NCI-H1694 (cell line): ENCODE data around the gene DDAH1.

Experiments
- DNase-seq: peaks from one replicate; lab custom pipeline; 2025; lab: John Stamatoyannopoulos, UW

Gene DDAH1

DNA sequence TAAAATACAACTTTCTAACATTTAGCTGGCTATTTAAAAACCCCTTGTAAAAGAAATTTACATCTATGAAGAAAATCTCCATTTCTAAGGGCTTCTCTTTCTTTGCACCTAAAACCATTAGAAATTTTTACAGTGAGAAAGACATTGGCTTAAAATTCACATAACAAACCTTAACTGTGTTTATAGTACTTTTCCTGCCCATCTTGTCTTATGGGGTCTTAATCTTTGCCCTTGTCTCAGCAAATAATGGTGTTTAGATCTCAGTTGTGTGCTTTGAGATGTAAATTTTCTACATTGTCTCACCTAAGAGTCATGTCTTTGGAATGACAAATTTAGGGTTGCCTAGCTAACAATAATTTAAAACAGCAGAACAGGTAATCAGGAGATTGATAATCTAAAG, 71.5 kb downstream of the DDAH1 start:
- no peak for DNase-seq

GRCh38 chr1:85388416-85388815, 76.5 kb downstream of the DDAH1 start:
- DNase-seq: no peak

DNA sequence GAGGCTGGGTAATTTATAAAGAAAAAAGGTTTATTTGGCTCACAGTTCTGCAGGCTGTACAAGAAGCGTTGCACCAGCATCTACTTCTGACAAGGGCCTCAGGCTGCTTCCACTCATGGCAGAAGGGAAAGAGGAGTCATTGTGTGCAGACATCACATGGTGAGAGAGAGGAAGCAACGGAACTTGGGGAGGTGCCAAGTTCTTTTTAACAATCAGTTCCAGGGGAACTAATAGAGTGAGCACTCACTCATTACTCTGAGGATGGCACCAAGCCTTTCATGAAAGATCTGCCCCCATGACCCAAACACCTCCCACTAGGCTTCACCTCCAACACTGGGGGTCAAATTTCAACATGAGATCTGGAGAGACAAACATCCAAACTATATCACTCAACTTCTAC, 77.2 kb downstream of the DDAH1 start:
- DNase-seq: no peak

DNA sequence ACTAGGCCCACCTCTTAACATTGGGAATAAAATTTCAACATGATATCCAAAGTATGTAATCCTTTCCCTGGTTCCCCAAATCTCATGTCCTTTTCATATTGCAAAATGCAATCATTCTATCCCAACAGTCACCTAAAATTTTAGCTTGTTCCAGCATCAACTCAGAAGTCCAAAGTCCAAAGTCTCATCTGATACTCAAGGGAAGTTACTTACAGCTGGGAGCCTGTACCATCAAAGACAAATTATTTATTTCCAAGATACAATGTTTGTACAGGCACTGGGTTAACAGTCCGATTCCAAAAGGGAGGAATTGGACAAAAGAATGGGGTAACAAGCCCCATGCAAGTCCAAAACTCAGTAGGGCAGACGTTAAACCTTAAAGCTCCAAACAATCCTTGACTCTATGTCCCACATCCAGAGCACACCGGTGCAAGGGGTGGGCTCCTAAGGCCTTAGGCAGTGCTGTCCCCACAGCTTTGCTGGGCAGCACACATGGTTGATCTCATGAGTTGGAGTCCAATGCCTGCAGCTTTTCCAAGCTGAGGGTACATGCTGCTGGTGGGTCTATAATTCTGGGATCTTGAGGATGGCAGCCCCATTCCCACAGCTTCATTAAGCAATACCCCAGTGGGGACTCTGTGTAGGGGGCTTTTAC, 78.8 kb downstream of the DDAH1 start:
- no peak for DNase-seq

GRCh38 chr1:85379203-85380136, 85.5 kb downstream of the DDAH1 start:
- no peak for DNase-seq

DNA sequence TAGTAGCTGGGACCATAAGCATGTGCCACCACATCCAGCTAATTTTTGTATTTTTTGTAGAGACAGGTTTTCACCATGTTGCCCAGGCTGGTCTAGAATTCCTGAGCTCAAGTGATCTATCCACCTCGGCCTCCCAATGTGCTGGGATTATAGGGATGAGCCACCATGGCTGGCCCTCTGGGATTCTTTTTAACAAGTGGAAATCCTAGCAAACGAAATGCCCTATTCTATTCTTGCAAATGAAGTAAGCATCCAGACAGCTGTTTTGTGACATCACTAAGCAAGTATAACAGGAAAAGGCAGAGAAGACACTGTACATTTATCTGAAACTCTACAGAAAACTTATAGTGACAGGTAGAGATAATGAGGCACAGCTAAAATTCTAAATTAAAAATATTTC, 86.4 kb downstream of the DDAH1 start:
- DNase-seq: no peak

DNA sequence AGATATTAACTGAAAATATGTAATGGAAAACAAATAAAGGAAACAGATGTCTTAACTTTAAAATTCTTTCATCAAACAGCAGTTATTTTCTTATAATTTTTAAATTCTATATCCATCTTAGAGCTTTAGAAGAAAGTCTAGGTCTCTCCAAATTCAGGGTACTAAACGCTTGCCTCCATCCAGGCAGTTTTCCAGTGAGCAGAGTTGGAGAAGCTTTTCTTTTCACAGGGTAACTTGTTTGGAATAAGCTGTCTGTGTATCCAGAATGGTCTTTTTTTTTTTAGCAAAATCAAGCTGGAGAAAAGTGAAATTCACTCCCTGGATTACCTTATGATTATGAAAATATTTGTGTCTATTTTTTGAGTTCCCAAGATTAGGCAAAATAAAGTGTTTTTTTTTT, 88.6 kb downstream of the DDAH1 start:
- DNase-seq: no peak

DNA sequence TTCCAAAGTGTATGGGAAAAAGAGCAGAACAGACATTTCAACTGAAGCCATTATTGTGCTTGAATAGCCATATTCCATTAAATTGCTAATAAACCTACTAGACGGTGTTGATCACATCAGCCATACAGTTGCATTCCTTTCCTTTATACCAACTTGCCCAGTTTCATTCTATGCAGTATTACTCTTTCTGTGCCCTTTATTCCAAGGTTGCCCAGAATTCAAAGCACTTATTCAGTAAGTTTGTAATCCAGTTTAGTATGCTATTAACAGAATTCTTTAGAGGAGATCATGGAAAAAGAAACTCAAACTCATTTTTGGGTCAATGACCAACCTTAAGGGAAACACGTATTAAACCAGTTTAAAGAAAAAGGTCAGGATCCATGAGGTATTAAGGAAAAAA, 89.5 kb downstream of the DDAH1 start:
- DNase-seq: no peak

DNA sequence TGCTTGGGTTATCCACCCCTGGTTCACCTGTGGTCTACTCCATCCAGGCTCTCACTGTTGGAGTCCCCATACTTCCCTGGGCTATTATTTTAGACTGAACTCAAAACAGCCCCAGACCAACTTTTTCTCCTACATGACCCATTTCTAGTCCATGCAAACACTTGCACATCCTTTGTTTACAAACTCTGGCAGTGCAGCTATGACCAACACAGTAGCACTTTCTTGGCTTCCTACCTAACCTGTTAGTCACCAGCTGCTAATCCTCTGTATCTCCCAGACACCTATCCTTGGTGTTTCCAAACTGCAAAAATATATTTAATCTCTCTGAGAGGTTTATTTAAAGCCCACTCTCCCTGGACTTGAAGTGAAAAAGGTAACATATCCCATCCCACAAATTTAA, 90.8 kb downstream of the DDAH1 start:
- DNase-seq: no peak

DNA sequence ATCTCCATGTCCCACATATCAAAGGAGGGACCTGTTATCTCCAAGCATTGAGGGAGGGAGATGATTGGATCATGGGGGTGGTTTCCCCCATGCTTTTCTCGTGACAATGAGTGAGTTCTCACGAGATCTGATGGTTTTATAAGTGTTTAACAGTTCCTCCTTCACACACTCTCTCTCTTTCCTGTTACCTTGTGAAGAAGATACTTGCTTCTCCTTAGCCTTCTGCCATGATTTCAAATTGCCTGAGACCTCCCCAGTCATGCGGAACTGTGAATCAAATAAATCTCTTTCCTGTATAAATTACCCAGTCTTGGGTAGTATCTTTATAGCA, 91.6 kb downstream of the DDAH1 start:
- DNase-seq: no peak

DNA sequence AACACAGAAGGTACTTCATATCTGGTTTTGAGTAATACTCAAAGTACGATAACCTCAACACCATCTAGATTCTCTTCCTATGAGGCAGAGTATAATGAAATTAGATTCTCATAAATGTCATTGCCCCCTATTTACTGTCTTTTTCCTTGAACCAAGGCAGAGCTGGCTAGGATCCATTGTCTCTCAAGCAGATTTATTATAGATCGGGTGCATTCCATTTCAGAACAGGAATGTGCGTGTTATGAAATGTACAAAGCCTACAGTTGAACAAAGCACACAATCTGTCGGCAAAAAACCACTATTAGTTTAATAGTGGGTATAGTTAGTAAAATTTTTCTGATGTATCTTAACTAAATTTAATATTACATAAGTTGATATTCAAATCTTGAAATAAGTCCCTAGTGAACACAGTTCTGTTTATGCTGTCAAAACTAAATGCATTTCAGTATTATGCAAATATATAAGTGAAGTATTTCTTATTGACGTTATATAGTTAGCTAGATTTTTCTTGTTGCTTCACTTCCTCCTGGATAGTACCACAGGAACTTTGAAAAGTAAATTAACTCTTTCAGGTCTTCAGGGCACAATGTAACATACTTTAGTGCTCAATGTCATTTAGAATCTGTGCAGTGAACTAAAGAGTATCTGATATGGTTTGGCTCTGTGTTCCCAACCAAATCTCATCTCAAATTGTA, 92.1 kb downstream of the DDAH1 start:
- no peak for DNase-seq

GRCh38 chr1:85371021-85371420, 93.9 kb downstream of the DDAH1 start:
- DNase-seq: no peak

DNA sequence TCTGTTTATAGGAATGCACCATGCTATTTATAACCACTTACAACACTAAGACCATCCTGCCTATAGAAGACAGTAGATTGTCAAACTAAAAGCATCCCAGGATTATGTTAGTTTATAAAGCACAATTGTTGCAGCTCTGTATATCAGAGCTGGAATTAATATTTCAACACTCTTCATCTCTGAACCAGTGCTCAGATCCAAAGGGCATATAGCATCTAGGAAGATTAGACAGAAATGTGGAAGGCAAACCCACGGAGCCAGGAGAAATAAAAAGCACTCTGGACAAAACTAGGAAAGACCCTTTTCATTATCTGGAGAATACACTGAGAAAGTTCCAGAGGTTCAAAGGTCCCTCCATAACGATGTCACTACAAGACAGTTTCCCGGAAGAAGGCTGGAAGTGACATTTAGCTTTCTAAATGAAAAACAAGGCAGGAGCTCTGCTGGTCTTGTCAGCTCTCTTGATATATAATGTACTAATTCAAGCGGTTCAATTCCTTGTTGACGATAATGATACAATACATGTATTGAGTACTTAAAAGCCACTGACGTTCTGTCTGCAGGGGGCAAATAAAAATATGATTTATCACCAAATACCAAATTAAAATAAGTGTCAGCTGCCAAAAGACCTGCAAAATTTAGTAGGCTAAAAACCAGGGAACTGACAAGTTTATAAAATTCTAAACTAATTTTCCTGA, 96.7 kb downstream of the DDAH1 start:
- DNase-seq: no peak

DNA sequence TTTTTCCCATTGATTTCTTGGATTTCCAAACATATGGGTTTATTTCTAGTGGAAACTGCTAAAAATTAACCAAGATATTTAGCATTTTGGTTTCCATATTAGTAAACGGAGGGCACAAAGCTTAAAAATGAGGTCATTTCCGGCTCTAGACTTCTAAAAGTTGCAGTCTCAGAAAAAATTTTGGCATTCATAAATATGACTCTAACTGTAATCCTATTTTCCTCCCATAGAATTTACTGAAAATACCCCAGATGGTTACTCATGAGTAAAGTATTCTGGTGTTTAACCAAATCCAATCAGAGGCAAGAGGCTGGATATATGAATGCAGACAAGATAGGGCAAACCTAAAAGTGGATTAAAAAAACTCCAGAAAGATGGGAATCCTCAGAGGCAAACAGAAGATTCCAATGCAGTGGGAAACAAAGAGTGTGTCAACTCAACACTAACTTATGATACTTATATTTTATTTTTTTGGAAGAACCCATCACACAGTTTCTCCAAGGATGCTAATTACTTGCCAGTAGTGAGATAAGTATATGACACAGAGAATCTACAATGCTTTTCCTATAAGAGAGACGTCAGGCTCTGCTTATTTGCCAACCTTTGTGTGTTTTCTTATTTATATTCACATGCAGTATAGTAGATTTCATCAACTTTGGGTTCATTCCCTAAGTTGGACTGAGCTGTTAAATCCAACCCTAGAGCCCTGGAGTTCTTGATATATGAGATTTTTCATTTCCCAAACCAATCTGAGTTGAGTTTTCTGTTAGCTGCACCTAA, 98.4 kb downstream of the DDAH1 start:
- DNase-seq: no peak

DNA sequence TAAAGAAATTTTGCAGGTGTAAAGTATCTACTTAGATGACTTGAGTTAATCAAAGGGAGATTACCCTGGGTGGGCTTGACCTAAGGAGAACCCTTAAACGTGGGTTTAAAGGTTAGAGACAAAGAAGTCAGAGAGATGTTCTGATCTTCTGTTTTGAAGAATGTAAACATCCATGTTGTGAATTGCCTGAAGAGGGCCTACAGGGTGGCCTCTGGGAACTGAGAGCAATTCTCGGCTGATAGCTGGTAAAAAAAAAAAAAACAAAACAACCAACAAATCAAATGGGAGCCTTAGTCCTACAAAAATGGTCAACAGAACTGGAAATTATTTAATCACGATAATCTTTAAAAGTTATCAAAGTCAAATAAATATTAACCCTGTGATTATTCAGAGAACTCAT, 99.1 kb downstream of the DDAH1 start:
- no peak for DNase-seq

- DNase-seq: no peak
Measured at GRCh38 chr1:85363521-85363920, 101.4 kb downstream of the DDAH1 start.

DNA sequence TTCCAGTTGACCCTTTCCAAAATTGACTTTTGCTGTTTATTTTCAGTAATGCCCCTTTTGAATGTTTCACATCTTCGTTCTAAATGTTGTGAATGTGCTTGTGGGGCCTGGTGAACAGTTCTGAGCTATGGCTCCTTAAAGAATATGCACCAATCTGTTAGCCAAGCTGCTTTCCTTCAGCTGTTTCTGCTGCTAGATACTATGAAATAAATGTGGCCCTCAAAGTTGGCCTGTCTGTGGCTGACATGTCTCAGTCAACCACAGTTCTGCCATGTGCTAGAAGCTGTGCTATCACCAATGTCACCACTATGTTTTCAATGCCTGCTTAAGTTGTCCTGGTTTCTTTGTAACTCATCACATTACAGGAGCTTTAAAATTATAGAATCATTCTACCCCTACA, 101.9 kb downstream of the DDAH1 start:
- no peak for DNase-seq

GRCh38 chr1:85361606-85362296, 103.2 kb downstream of the DDAH1 start:
- DNase-seq: no peak

- DNase-seq: no peak
Measured at GRCh38 chr1:85360730-85361493, 104.0 kb downstream of the DDAH1 start.
